DMS79 (cell line): ENCODE results near the gene ACTMAP.
"Not testable (repeated sequence)": the region's sequence is repeated elsewhere in the genome, so short reads cannot be mapped to it uniquely, and the experiment has no call there.

Experiments used
- DNase-seq: peaks from one replicate; lab custom pipeline; 2025; lab: John Stamatoyannopoulos, UW

The ACTMAP gene

GRCh38 chr19:40743926-40744325 lies 6.4 kb downstream of the ACTMAP start:
- DNase-seq, result no peak

DNA sequence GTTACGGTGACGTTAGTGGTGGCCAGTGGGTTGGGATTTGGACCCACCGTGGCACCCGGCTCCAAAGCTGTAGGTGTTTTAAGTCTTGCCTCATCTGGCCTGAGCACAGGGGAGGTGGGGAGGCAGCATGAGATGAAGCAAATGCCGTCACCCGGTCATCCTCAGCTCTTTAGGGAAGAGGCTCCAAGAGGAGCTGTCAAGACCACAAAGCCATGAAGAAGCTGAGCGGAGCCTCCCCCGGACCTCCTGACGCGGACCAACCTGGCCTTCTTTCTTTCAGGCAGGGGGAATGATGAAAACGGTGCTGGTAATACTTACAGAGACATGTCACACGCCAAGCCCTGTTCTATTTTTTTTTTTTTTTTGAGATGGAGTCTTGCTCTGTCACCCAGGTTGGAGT lies 7.4 kb downstream of the ACTMAP start:
- no peak for DNase-seq

- no peak for DNase-seq
Measured at GRCh38 chr19:40742477-40742876, 7.8 kb downstream of the ACTMAP start.

- DNase-seq, result no peak
Measured at GRCh38 chr19:40741527-40742390, 8.5 kb downstream of the ACTMAP start.

- DNase-seq, result no peak
Measured at GRCh38 chr19:40740747-40741146, 9.5 kb downstream of the ACTMAP start.

DNA sequence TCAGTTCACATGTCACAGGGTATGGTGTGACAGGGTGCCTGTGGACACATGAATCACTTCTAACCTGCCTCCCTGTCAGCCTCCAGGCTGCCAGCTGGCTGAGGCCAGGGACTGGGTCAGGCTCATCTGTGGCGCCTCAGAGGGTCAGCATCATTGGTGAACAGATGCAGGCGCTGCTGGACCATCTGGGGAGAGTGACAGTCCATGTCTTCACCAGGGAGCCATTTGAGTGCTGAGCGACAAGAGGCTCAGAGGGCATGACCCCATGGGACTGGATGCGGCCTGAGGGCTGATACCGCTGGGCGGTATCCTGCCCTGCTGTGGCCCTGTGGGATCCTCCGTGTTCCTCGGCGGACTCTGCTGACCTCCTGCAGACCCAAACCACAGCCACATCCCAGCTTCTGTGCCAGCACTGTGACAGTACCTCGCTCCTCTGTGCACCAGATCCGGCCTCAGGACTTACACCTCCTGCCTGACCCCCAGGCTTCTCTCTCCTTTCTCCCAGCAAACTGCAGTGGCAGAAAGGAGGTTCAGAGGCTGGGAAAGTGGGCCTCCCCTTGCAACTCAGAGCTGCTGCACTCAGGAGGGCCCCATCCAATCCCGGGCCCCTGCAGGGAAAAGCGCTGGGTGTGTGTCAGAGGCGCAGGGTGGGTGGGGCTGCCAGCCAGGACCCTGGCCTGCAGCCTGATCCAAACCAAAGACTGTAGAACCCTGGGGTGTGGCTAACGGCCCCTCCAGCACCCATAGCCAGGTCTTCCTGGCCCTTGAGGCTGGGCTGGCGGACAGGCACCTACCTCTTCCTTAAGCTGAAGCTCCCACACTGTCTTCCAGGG lies 10.2 kb downstream of the ACTMAP start:
- no peak for DNase-seq

GRCh38 chr19:40739030-40739839 lies 11.0 kb downstream of the ACTMAP start:
- no peak for DNase-seq

- no peak for DNase-seq
Measured at GRCh38 chr19:40737102-40737644, 13.1 kb downstream of the ACTMAP start.

DNA sequence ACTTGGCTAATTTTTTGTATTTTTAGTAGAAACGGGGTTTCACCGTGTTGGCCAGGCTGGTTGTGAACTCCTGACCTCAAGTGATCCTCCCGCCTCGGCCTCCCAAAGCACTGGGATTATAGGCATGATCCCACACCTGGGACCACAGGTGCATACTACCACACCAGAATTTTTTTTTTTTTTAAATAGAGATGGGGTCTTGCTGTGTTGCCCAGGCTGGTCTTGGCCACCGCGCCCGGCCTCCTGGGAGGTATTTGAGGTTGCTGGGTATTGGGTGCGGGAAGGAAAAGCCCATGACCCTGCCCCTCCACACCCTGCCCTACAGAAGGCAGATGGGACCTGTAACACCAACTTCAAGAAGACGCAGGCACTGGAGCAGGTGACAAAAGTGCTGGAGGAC lies 13.6 kb downstream of the ACTMAP start:
- no peak for DNase-seq

GRCh38 chr19:40735013-40735771 lies 15.1 kb downstream of the ACTMAP start:
- no peak for DNase-seq

GRCh38 chr19:40733149-40733548 lies 17.1 kb downstream of the ACTMAP start:
- no peak for DNase-seq

DNA sequence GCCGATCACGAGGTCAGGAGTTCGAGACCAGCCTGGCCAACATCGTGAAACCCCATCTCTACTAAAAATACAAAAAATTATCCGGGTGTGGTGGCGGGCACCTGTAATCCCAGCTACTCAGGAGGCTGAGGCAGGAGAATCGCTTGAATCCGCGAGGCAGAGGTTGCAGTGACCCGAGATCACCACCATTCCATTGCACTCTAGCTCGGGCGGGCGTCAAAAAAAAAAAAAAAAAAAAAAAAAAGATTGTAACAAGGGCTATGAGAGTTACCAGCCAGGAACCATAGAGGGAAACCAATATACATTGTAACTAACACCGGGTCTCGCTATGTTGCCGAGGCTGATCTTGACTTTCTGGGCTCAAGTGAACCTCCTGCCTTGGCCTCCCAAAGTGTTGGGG lies 18.0 kb downstream of the ACTMAP start:
- DNase-seq, result not testable (repeated sequence)

- DNase-seq, result not testable (repeated sequence)
Measured at GRCh38 chr19:40730065-40730464, 20.2 kb downstream of the ACTMAP start.

GRCh38 chr19:40726279-40726678 lies 24.0 kb downstream of the ACTMAP start:
- no peak for DNase-seq

- DNase-seq, result no peak
Measured at GRCh38 chr19:40724855-40725254, 25.4 kb downstream of the ACTMAP start.

GRCh38 chr19:40724315-40724714 lies 26.0 kb downstream of the ACTMAP start:
- no peak for DNase-seq

GRCh38 chr19:40723661-40724254 lies 26.5 kb downstream of the ACTMAP start:
- DNase-seq, result no peak

DNA sequence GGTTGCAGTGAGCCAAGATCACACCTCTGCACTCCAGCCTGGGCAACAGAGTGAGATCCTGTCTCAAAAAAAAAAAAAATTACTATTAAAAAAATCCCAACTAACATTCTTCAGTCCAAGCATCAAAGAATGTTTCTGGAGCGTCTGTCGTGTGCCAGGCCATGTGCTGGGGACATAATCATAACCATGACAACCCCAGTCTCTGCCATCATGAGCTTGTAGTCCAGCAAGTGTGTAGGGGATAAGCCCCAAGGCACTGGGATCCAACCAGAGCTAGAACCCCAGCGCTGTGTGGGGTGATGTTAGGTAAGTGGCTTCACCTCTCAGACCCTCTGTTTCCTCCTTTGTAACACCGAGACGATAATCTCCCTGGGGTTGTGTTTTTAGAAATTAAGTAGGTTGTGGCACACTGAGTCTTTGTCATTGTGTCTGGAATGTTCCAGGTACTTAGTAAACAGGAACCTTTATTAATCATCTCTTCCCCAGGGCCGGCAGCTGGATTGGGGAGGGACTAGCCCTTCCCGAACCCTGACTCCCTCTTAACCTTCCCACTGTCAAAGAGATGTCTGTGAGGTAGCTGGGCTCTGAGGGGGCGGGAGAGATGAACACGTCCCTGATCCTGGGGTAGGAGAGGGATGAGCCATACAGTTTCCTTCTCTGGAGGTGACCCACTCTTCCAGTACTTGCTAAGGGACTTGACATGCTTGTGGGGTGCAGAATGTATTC lies 28.2 kb downstream of the ACTMAP start:
- DNase-seq, result no peak

DNA sequence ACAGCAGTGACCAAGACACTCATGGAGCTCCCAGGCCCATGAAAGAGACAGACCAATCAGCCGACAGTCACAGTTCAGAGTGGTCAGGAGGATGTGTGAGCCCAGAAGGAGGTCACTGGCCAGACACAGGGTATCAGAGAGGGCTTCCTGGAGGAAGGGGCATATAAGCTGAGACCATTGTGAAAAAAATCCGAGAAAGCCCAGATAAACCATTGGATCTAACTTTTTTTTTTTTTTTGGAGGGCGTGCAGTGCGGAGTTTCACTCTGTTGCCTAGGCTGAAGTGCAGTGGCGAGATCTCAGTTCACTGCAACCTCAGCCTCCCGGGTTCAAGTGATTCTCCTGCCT lies 29.2 kb downstream of the ACTMAP start:
- DNase-seq, result no peak

- no peak for DNase-seq
Measured at GRCh38 chr19:40719414-40719894, 30.8 kb downstream of the ACTMAP start.
